Panc1 (cell line): Measurements from ENCODE around the gene FSD1.

Experiments
- POLR2AphosphoS5 ChIP-seq: IDR thresholded peaks from 2 replicates; pipeline ENCODE4 v1.6.1; 2012; ENCODE audit warnings: mild to moderate bottlenecking, low read depth, low read length, moderate library complexity
- TCF7L2 ChIP-seq: IDR thresholded peaks from 2 replicates; pipeline ENCODE4 v1.6.1; 2011; ENCODE audit warnings: mild to moderate bottlenecking, low read depth, low read length, inconsistent platforms
- TF ChIP-seq, protein P1 (sequence below): fragments of 450-650 bp; IDR thresholded peaks from 2 replicates; pipeline ENCODE4 v1.5.1; 2017; ENCODE audit warnings: mild to moderate bottlenecking

DNA sequence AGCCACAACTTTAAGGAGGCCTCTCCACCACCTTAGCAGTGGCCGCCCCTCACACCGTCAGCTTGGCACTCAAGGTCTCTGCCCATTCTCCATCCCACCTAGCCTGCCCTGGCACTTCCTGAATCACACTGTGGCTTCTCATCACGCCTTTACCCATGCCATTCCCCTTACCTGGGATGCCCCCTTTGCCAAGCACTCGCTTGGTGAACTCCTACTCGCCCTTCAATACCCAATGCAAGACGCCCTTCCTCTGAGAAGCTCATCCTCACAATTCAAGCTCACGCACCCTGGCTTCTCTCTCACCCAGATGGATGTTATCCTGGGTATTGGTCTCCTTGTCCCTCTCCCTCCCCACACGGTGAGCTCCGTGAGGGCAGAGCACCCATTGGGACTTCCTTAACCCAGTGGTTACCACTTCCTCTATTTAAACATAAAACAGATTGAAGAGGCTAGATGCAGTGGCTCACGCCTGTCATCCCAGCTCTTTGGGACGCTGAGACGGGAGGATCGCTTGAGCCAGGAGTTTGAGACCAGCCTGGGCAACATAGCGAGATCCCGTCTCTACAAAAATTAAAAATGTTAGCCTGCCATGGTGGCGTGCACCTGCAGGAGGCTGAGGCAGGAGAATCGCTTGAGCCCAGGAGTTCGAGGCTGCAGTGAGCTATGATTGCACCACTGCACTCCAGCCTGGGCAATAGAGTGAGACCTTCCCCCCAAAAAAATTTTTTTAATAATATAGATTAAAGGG lies 38.0 kb upstream of the FSD1 start:
- TF ChIP-seq, protein P1, sequence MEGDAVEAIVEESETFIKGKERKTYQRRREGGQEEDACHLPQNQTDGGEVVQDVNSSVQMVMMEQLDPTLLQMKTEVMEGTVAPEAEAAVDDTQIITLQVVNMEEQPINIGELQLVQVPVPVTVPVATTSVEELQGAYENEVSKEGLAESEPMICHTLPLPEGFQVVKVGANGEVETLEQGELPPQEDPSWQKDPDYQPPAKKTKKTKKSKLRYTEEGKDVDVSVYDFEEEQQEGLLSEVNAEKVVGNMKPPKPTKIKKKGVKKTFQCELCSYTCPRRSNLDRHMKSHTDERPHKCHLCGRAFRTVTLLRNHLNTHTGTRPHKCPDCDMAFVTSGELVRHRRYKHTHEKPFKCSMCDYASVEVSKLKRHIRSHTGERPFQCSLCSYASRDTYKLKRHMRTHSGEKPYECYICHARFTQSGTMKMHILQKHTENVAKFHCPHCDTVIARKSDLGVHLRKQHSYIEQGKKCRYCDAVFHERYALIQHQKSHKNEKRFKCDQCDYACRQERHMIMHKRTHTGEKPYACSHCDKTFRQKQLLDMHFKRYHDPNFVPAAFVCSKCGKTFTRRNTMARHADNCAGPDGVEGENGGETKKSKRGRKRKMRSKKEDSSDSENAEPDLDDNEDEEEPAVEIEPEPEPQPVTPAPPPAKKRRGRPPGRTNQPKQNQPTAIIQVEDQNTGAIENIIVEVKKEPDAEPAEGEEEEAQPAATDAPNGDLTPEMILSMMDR: no peak
- TF ChIP-seq POLR2AphosphoS5 (no peak), TCF7L2 (no peak)
